ENCODE data around the gene ROPN1L. TPM values are rescaled to one million over a fixed set of nuclear protein-coding genes. Genes with fewer than 3 reads are reported as not detected.
A peak's percentile ranks its signal among the peaks of the same experiment; 100 is the strongest.

Gene ROPN1L
- polyA plus RNA-seq, 3 donors = 1.5 to 2.1 (median 1.9) TPM

- WGBS (ENCODE audit: insufficient coverage) = 20% methylated on average over 7 of the region's 14 CpGs
- Mint-ChIP-seq H3K9me3 (peaks cover 2 to 9% (median 6%) of the 10 kb centered on the region in 7 donors), H3K4me1 (peaks cover 31% of the 10 kb centered on the region), H3K27me3 (ENCODE audit: low read depth in 3 of 3) (peaks cover 4 to 20% (median 6%) of the 10 kb centered on the region in 3 donors), H3K4me3 (peak overlapping the region in 1 of 2 donors; percentile 61), H3K36me3 (peaks cover 0 to 2% of the 10 kb centered on the region in 2 donors), H3K27ac (peak overlapping the region in 1 of 7 donors; percentile 51)
- no peak overlapping the region for H3K4me2 ChIP-seq (replicated peaks; ENCODE audit: extremely low read depth, low read length, poor library complexity, severe bottlenecking)
- peak overlapping the region; percentile 19 for H2AFZ ChIP-seq (ENCODE audit: insufficient read depth, low read depth, low read length, poor library complexity, severe bottlenecking)
- peaks cover 0 to 4% of the 10 kb centered on the region in 2 donors for H3K9me3 ChIP-seq (replicated peaks in 1 of 2; ENCODE audit: control insufficient read depth in 1 of 2, insufficient read depth in 1 of 2, low read length in 2 of 2)
- no peaks in the 10 kb centered on the region for H3K79me2 ChIP-seq (ENCODE audit: insufficient read depth, low read length)
- no peaks in the 10 kb centered on the region for H3K27me3 ChIP-seq (ENCODE audit: control insufficient read depth in 2 of 2, insufficient read depth in 2 of 2, low read length in 2 of 2)
- peaks cover 16 to 18% of the 10 kb centered on the region in 2 donors for H3K4me1 ChIP-seq (ENCODE audit: control insufficient read depth in 1 of 2, insufficient read depth in 2 of 2, low read length in 2 of 2)
- intact Hi-C loops (cut with micrococcal nuclease) = no loop called here
- H3K9ac ChIP-seq (ENCODE audit: insufficient read depth, low read length, poor library complexity, severe bottlenecking) = no peak overlapping the region
- no peaks in the 10 kb centered on the region for H3K36me3 ChIP-seq (replicated peaks in 1 of 2; ENCODE audit: control insufficient read depth in 1 of 2, insufficient read depth in 2 of 2, low read length in 2 of 2)
- no peak overlapping the region for H3K27ac ChIP-seq (ENCODE audit: low read depth in 1 of 2, low read length in 2 of 2)
- DNase-seq = peak in 1 of 3 donors; percentile 35
- no peaks in the 10 kb centered on the region for H4K20me1 ChIP-seq (ENCODE audit: insufficient read depth, low read length)
- H3K4me3 ChIP-seq (replicated peaks in 1 of 3; ENCODE audit: low read depth in 2 of 3, low read length in 3 of 3) = no peak overlapping the region
- TF ChIP-seq CTCF (IDR thresholded peaks at IDR 0.05) = no peak
Observed at GRCh38 chr5:10485142-10485795, 43.6 kb downstream of the ROPN1L start.

GRCh38 chr5:10485897-10486296 is 44.2 kb downstream of the ROPN1L start:
- WGBS (ENCODE audit: insufficient coverage) = 95% methylated on average over 5 of the region's 10 CpGs
- H3K27ac Mint-ChIP-seq = no peak overlapping the region
- peaks cover 0 to 2% of the 10 kb centered on the region in 2 donors for H3K36me3 Mint-ChIP-seq
- H3K79me2 ChIP-seq (ENCODE audit: insufficient read depth, low read length) = no peaks in the 10 kb centered on the region
- H4K20me1 ChIP-seq (ENCODE audit: insufficient read depth, low read length) = no peaks in the 10 kb centered on the region
- H3K9me3 ChIP-seq (replicated peaks in 1 of 2; ENCODE audit: control insufficient read depth in 1 of 2, insufficient read depth in 1 of 2, low read length in 2 of 2) = peaks cover 0 to 4% of the 10 kb centered on the region in 2 donors
- peaks cover 34% of the 10 kb centered on the region for H3K4me1 Mint-ChIP-seq
- DNase-seq = no peak
- H2AFZ ChIP-seq (ENCODE audit: insufficient read depth, low read depth, low read length, poor library complexity, severe bottlenecking) = no peak overlapping the region
- H3K4me2 ChIP-seq (replicated peaks; ENCODE audit: extremely low read depth, low read length, poor library complexity, severe bottlenecking) = no peak overlapping the region
- H3K9me3 Mint-ChIP-seq = peaks cover 2 to 9% (median 6%) of the 10 kb centered on the region in 7 donors
- intact Hi-C loops (cut with micrococcal nuclease) = no loop called here
- no peak overlapping the region for H3K9ac ChIP-seq (ENCODE audit: insufficient read depth, low read length, poor library complexity, severe bottlenecking)
- no peak for TF ChIP-seq CTCF (IDR thresholded peaks at IDR 0.05)
- H3K4me1 ChIP-seq (ENCODE audit: control insufficient read depth in 1 of 2, insufficient read depth in 2 of 2, low read length in 2 of 2) = peaks cover 19 to 24% of the 10 kb centered on the region in 2 donors
- H3K27me3 Mint-ChIP-seq (ENCODE audit: low read depth in 3 of 3) = peaks cover 4 to 20% (median 6%) of the 10 kb centered on the region in 3 donors
- no peaks in the 10 kb centered on the region for H3K36me3 ChIP-seq (replicated peaks in 1 of 2; ENCODE audit: control insufficient read depth in 1 of 2, insufficient read depth in 2 of 2, low read length in 2 of 2)
- H3K27me3 ChIP-seq (ENCODE audit: control insufficient read depth in 2 of 2, insufficient read depth in 2 of 2, low read length in 2 of 2) = no peaks in the 10 kb centered on the region
- H3K27ac ChIP-seq (ENCODE audit: low read depth in 1 of 2, low read length in 2 of 2) = no peak overlapping the region
- no peak overlapping the region for H3K4me3 Mint-ChIP-seq
- H3K4me3 ChIP-seq (replicated peaks in 1 of 3; ENCODE audit: low read depth in 2 of 3, low read length in 3 of 3) = no peak overlapping the region

Measured in CD14-positive monocyte (primary cell).